Ishikawa (cell line): ENCODE results near the gene MBD3.
A peak's percentile ranks its signal among the peaks of the same experiment; 100 is the strongest.

ENCODE experiments used
- CEBPB ChIP-seq: IDR thresholded peaks from 2 replicates; pipeline ENCODE4 v1.6.1; 2012
- CREB1 ChIP-seq: IDR thresholded peaks from 2 replicates; pipeline ENCODE4 v1.6.1; 2012; ENCODE audit warnings: low read depth
- EGR1 ChIP-seq: IDR thresholded peaks from 2 replicates; pipeline ENCODE4 v1.6.1; 2012
- EP300 ChIP-seq: IDR thresholded peaks from 2 replicates; pipeline ENCODE4 v1.6.1; 2012; ENCODE audit warnings: borderline replicate concordance
- FOXM1 ChIP-seq: IDR thresholded peaks from 2 replicates; pipeline ENCODE4 v1.6.1; 2012; ENCODE audit warnings: low read depth, borderline replicate concordance
- MAX ChIP-seq: IDR thresholded peaks from 2 replicates; pipeline ENCODE4 v1.6.1; 2012
- NFIC ChIP-seq: IDR thresholded peaks from 2 replicates; pipeline ENCODE4 v1.6.1; 2012
- RAD21 ChIP-seq: IDR thresholded peaks from 2 replicates; pipeline ENCODE4 v1.6.1; 2012; ENCODE audit warnings: low read depth
- REST ChIP-seq: IDR thresholded peaks from 2 replicates; pipeline ENCODE4 v1.6.1; 2012; ENCODE audit warnings: low read depth, mild to moderate bottlenecking
- TAF1 ChIP-seq: IDR thresholded peaks from 2 replicates; pipeline ENCODE4 v1.6.1; 2012; ENCODE audit warnings: low read depth, mild to moderate bottlenecking
- TCF12 ChIP-seq: IDR thresholded peaks from 2 replicates; pipeline ENCODE4 v1.6.1; 2012; ENCODE audit warnings: low read depth
- TEAD4 ChIP-seq: IDR thresholded peaks from 2 replicates; pipeline ENCODE4 v1.6.1; 2012
- USF1 ChIP-seq: IDR thresholded peaks from 2 replicates; pipeline ENCODE4 v1.6.1; 2012
- YY1 ChIP-seq: IDR thresholded peaks from 2 replicates; pipeline ENCODE4 v1.6.1; 2012; ENCODE audit warnings: low read depth
- ZBTB7A ChIP-seq: IDR thresholded peaks from 2 replicates; pipeline ENCODE4 v1.6.1; 2012; ENCODE audit warnings: low read depth

MBD3 gene

GRCh38 chr19:1619703-1620102, 27.0 kb upstream of the MBD3 start:
- no peak for TF ChIP-seq FOXM1
- TF ChIP-seq MAX: no peak
- no peak for TF ChIP-seq CREB1
- TF ChIP-seq NFIC: no peak
- no peak for TF ChIP-seq REST
- no peak for TF ChIP-seq YY1
- TF ChIP-seq TCF12: no peak
- TF ChIP-seq CEBPB: no peak
- no peak for TF ChIP-seq RAD21
- TF ChIP-seq EP300: no peak
- TF ChIP-seq ZBTB7A: no peak
- no peak for TF ChIP-seq EGR1
- TF ChIP-seq USF1: no peak
- TF ChIP-seq TAF1: no peak
- no peak for TF ChIP-seq TEAD4

- no peak for TF ChIP-seq TAF1
- no peak for TF ChIP-seq RAD21
- TF ChIP-seq EP300: no peak
- TF ChIP-seq YY1: no peak
- TF ChIP-seq MAX: no peak
- no peak for TF ChIP-seq FOXM1
- TF ChIP-seq REST: no peak
- TF ChIP-seq NFIC: no peak
- no peak for TF ChIP-seq CREB1
- TF ChIP-seq ZBTB7A: no peak
- TF ChIP-seq USF1: no peak
- TF ChIP-seq EGR1: no peak
- TF ChIP-seq CEBPB: no peak
- TF ChIP-seq TEAD4: no peak
- TF ChIP-seq TCF12: no peak
These were observed 26.4 kb upstream of the MBD3 start for GRCh38 chr19:1619094-1619439.

GRCh38 chr19:1618157-1619093, 25.8 kb upstream of the MBD3 start:
- TF ChIP-seq EGR1 (no peak), MAX (no peak), RAD21 (peak; percentile 33; the same call in 1 of the 2 replicates), EP300 (no peak), CEBPB (no peak), FOXM1 (no peak)

- TF ChIP-seq EP300: no peak
- no peak for TF ChIP-seq USF1
- TF ChIP-seq FOXM1: no peak
- no peak for TF ChIP-seq EGR1
- no peak for TF ChIP-seq CEBPB
- no peak for TF ChIP-seq RAD21
- TF ChIP-seq YY1: no peak
- no peak for TF ChIP-seq ZBTB7A
- no peak for TF ChIP-seq NFIC
- no peak for TF ChIP-seq REST
- TF ChIP-seq CREB1: no peak
- no peak for TF ChIP-seq MAX
- TF ChIP-seq TAF1: no peak
- TF ChIP-seq TEAD4: no peak
- no peak for TF ChIP-seq TCF12
These were observed 24.2 kb upstream of the MBD3 start for GRCh38 chr19:1616875-1617274.
